Measurements from ENCODE around the gene CYB5R2. TPM values are rescaled to one million over a fixed set of nuclear protein-coding genes. Genes with fewer than 3 reads are reported as not detected.
A peak's percentile ranks its signal among the peaks of the same experiment; 100 is the strongest.

The CYB5R2 gene
- total RNA-seq, 1 experiment from 2014 or later: 6.2 TPM

- no peak overlapping the region for H3K4me3 ChIP-seq (ENCODE audit: low read depth, low read length, poor library complexity, severe bottlenecking)
- intact Hi-C loops (cut with micrococcal nuclease; ENCODE audit: unreplicated experiment): loop anchor here (5.0 to 10.0 kb wide), 4 partner anchors 180 to 880 kb away; partner anchors contain the start of gene PPFIBP2
- no TSS peak for BruUV-seq (replicated peaks)
- POLR2A ChIA-PET (ENCODE audit: low non-redundant PET): no interaction called here
- DNase-seq (ENCODE audit: low spot score): no peak
- CTCF ChIA-PET: no interaction called here
- no peaks in the 10 kb centered on the region for H3K9me3 ChIP-seq (ENCODE audit: low read depth, low read length, poor library complexity, severe bottlenecking)
- H3K27ac ChIP-seq (ENCODE audit: low read depth, low read length, poor library complexity, severe bottlenecking): no peak overlapping the region
- H3K27me3 ChIP-seq (replicated peaks; ENCODE audit: insufficient read depth, low read depth, low read length, poor library complexity): peaks cover 18% of the 10 kb centered on the region
- no peaks in the 10 kb centered on the region for H3K36me3 ChIP-seq (ENCODE audit: insufficient read depth, low read length, poor library complexity, severe bottlenecking)
- TF ChIP-seq CTCF (conservative IDR thresholded peaks at IDR 0.05; ENCODE audit: low read depth, low read length) (no peak), EZH2 (IDR thresholded peaks at IDR 0.05; ENCODE audit: borderline replicate concordance, low read depth, low read length, poor library complexity, severe bottlenecking) (no peak)
- H3K4me1 ChIP-seq (ENCODE audit: insufficient read depth, low read length, poor library complexity, severe bottlenecking): no peaks in the 10 kb centered on the region
Measured at GRCh38 chr11:7692426-7692825, 19.1 kb upstream of the CYB5R2 start.

- intact Hi-C loops (cut with micrococcal nuclease; ENCODE audit: unreplicated experiment): loop anchor here (2.0 to 10.0 kb wide), 5 partner anchors 180 to 880 kb away; partner anchors contain the start of gene PPFIBP2
- no peaks in the 10 kb centered on the region for H3K36me3 ChIP-seq (ENCODE audit: insufficient read depth, low read length, poor library complexity, severe bottlenecking)
- DNase-seq (ENCODE audit: low spot score): no peak
- no peaks in the 10 kb centered on the region for H3K9me3 ChIP-seq (ENCODE audit: low read depth, low read length, poor library complexity, severe bottlenecking)
- ChIA-PET POLR2A (ENCODE audit: low non-redundant PET) (no interaction called here), CTCF (interaction anchor here (0.6 to 1.1 kb wide), 3 partner anchors 35 to 594 kb away, joined by 3 to 7 read pairs (median 3); no protein-coding TSS in a partner anchor)
- no TSS peak for BruUV-seq (replicated peaks)
- TF ChIP-seq CTCF (conservative IDR thresholded peaks at IDR 0.05; ENCODE audit: low read depth, low read length) (no peak), EZH2 (IDR thresholded peaks at IDR 0.05; ENCODE audit: borderline replicate concordance, low read depth, low read length, poor library complexity, severe bottlenecking) (no peak)
- no peak overlapping the region for H3K27ac ChIP-seq (ENCODE audit: low read depth, low read length, poor library complexity, severe bottlenecking)
- peaks cover 16% of the 10 kb centered on the region for H3K27me3 ChIP-seq (replicated peaks; ENCODE audit: insufficient read depth, low read depth, low read length, poor library complexity)
- H3K4me3 ChIP-seq (ENCODE audit: low read depth, low read length, poor library complexity, severe bottlenecking): no peak overlapping the region
- no peaks in the 10 kb centered on the region for H3K4me1 ChIP-seq (ENCODE audit: insufficient read depth, low read length, poor library complexity, severe bottlenecking)
Measured at GRCh38 chr11:7691759-7692350, 18.6 kb upstream of the CYB5R2 start.

- ChIA-PET POLR2A (ENCODE audit: low non-redundant PET) (no interaction called here), CTCF (interaction anchor here (0.6 to 1.1 kb wide), 5 partner anchors 34 to 878 kb away, joined by 3 read pairs; no protein-coding TSS in a partner anchor)
- Histone ChIP-seq H3K4me1 (ENCODE audit: insufficient read depth, low read length, poor library complexity, severe bottlenecking) (no peaks in the 10 kb centered on the region), H3K27me3 (replicated peaks; ENCODE audit: insufficient read depth, low read depth, low read length, poor library complexity) (peaks cover 16% of the 10 kb centered on the region), H3K9me3 (ENCODE audit: low read depth, low read length, poor library complexity, severe bottlenecking) (no peaks in the 10 kb centered on the region), H3K27ac (ENCODE audit: low read depth, low read length, poor library complexity, severe bottlenecking) (no peak overlapping the region), H3K36me3 (ENCODE audit: insufficient read depth, low read length, poor library complexity, severe bottlenecking) (no peaks in the 10 kb centered on the region), H3K4me3 (ENCODE audit: low read depth, low read length, poor library complexity, severe bottlenecking) (no peak overlapping the region)
- TF ChIP-seq EZH2 (IDR thresholded peaks at IDR 0.05; ENCODE audit: borderline replicate concordance, low read depth, low read length, poor library complexity, severe bottlenecking): no peak
- TF ChIP-seq CTCF (conservative IDR thresholded peaks at IDR 0.05; ENCODE audit: low read depth, low read length): peak; percentile 42
- DNase-seq (ENCODE audit: low spot score): peak; percentile 54
- BruUV-seq (replicated peaks): no TSS peak
- intact Hi-C loops (cut with micrococcal nuclease; ENCODE audit: unreplicated experiment): loop anchor here (2.0 to 10.0 kb wide), 5 partner anchors 178 to 878 kb away; partner anchors contain the start of gene PPFIBP2
Measured at GRCh38 chr11:7690648-7691047, 17.3 kb upstream of the CYB5R2 start.

All from A673 (cell line).